Duodenal mucosa (tissue), 2 donors: ENCODE results near the gene WDR20.

Source experiments
- H3K27ac ChIP-seq: one replicate; pipeline ENCODE4 v1.7.0; 2013; ENCODE audit warnings: low read depth, low read length
- H3K27me3 ChIP-seq, 2 donors: one replicate each; pipeline ENCODE4 v1.7.0; 2013; ENCODE audit warnings: low read length in 2 of 2, control low read depth in 1 of 2; ENCODE audit not compliant: insufficient read depth in 2 of 2, control insufficient read depth in 1 of 2
- H3K36me3 ChIP-seq, 2 donors: one replicate each; pipeline ENCODE4 v1.7.0; 2013; ENCODE audit warnings: low read length in 2 of 2, control low read depth in 1 of 2; ENCODE audit not compliant: insufficient read depth in 2 of 2, control insufficient read depth in 1 of 2
- H3K4me1 ChIP-seq, 2 donors: one replicate each; pipeline ENCODE4 v1.7.0; 2013; ENCODE audit warnings: low read length in 2 of 2, control low read depth in 1 of 2; ENCODE audit not compliant: insufficient read depth in 2 of 2, control insufficient read depth in 1 of 2
- H3K4me3 ChIP-seq, 2 donors: one replicate each; pipeline ENCODE4 v1.7.0; 2013; ENCODE audit warnings: low read length in 2 of 2, low read depth in 1 of 2
- H3K9ac ChIP-seq, 2 donors: one replicate each; pipeline ENCODE4 v1.7.0; 2013; ENCODE audit warnings: low read length in 2 of 2, low read depth in 1 of 2
- H3K9me3 ChIP-seq, 2 donors: one replicate each; pipeline ENCODE4 v1.7.0; 2013; ENCODE audit warnings: low read length in 2 of 2, control low read depth in 1 of 2; ENCODE audit not compliant: control insufficient read depth in 1 of 2

The WDR20 gene

DNA sequence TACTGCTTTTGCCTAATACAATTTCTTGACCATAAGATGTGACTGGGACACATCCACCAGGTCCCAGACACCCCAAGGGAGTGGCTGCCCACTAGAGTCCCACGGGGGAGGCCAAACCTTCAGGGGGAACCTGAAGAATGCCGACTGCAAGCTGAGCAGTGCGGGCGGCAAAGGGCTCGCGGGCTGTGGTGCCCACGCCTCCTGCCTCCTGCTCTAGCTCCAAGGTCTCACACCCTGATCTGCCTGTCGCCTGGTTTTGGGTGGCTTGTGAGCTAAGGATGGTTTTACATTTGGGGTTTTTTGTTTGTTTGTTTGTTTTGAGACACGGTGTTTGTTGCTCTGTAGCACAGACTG, 90.0 kb downstream of the WDR20 start:
- Histone ChIP-seq H3K9ac (no peak overlapping the region), H3K4me3 (no peak overlapping the region), H3K27ac (no peak overlapping the region), H3K27me3 (no peaks in the 10 kb centered on the region), H3K36me3 (peaks cover 0 to 3% of the 10 kb centered on the region in 2 donors), H3K9me3 (no peaks in the 10 kb centered on the region), H3K4me1 (peaks cover under 1 to 5% of the 10 kb centered on the region in 2 donors)

DNA sequence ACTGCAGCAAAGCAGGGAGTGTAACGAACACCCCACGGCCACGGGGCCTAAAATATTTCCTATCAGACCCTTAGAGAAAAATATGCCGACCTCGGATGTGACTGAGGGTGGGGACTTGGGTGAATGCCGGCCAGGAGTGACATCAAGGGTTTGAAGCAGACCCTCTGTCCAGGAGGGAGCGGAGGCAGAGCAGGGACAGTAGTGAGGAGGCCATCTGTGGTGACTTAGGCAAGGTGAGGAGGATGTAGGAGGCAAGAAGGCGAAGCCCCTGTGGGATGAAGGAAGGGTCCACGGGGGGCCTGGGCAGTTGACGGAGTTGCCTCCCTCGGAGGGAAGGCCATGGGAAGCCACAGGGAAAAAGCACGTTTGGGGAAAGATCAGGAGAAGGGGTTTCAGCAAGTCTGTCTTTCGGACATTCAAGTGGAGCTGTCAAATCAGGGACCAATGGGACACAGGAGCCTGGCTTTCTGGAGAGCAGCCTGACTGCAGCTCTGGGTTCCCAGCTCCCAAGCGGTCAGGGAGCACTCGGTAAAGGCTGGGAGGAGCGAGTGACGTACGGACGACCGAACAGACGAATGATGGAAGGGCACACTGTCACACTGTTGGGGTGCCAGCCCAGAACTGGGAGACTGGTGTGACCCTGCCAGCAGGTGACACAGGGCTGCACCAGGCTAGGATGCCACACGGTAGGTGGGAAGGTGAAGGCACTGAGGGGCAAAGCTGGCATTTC, 90.9 kb downstream of the WDR20 start:
- Histone ChIP-seq H3K36me3 (peaks cover 0 to 3% of the 10 kb centered on the region in 2 donors), H3K27me3 (no peaks in the 10 kb centered on the region), H3K4me1 (peaks cover 4 to 5% of the 10 kb centered on the region in 2 donors), H3K9me3 (no peaks in the 10 kb centered on the region), H3K9ac (no peak overlapping the region), H3K27ac (no peak overlapping the region), H3K4me3 (no peak overlapping the region)

DNA sequence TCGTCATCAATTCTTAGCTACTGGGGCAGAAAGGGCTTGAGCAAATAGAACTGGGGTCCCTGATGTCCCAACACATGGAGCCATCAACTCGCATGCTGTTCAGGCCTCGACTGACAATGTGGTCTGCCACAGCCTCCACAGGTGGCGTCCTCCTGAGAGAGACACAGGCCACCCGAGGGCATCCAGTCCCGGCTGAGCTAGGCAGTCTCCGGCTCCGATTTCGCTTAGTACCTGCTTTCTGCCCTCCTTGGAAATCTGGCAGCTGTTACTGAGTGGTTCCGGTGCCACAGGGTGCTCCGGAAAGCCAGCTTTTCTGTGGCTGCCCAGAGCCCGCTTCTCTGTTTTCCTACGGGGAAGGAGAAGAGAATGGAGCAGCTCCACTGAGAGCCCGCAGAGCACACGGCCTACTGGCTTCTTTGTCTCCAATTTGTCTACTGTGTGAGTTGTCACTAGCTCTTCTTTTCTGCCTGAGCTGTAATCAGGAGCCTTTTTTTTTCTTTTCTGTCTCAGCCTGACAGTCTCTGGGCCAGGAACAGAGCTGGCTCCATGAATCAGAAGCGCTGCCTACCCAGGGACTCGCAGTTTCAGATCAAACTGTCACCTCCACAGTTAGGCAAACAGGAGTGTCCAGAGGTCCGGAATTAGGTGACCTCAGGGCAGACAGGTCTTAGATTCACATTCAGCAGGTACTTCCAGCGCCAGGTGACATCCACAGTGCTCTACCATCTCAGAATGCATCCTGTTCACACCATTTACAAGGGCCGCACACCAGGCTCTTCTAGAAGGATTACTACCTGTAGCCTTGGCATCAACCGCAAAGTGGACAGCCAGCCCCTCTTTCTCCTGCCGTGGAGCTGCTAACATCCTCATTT, 92.0 kb downstream of the WDR20 start:
- peaks cover 3 to 4% of the 10 kb centered on the region in 2 donors for H3K4me1 ChIP-seq

DNA sequence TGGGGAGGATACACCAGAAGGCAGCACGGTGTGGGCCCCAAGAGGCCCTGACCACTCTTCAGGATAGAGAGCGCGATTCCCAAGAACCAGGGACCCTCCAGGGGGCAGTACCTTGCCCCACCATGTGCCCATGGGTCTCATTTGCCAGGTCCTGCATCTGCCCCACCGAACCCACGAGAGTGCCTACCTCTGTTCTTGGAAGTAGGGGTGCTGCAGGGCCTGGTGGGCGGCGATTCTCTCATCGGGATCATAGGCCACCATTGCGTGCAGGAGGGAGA, 92.6 kb downstream of the WDR20 start:
- peaks cover 0 to 3% of the 10 kb centered on the region in 2 donors for H3K36me3 ChIP-seq
- H3K9ac ChIP-seq = no peak overlapping the region
- H3K4me1 ChIP-seq = peaks cover 0 to 4% of the 10 kb centered on the region in 2 donors
- no peaks in the 10 kb centered on the region for H3K9me3 ChIP-seq
- H3K4me3 ChIP-seq = no peak overlapping the region
- H3K27me3 ChIP-seq = no peaks in the 10 kb centered on the region
- H3K27ac ChIP-seq = no peak overlapping the region

More for the DNA sequence above, 92.0 kb downstream of the WDR20 start:
- H3K9ac ChIP-seq = no peak overlapping the region
- peaks cover 0 to 3% of the 10 kb centered on the region in 2 donors for H3K36me3 ChIP-seq
- no peaks in the 10 kb centered on the region for H3K9me3 ChIP-seq
- no peaks in the 10 kb centered on the region for H3K27me3 ChIP-seq
- no peak overlapping the region for H3K4me3 ChIP-seq
- H3K27ac ChIP-seq = no peak overlapping the region

DNA sequence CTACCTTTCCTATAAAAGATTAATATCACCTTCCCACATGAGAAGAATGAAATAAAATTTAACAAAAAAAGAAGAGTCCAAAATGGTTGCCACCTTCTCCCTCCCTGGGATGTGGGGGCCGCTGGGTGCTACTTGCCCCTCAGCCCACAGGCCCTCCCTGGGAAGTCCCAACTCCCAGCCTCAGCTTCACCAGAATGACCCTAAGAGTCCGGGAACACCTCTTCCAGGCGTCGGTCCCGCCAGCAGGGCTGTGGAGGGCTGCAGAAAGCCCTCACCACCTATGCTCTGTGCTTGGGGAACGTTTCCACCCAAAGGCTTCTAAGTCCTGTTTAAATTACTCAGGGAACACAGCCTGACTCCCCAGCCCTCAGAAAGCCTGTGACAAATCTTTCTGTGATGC, 93.4 kb downstream of the WDR20 start:
- Histone ChIP-seq H3K36me3 (peaks cover 0 to 3% of the 10 kb centered on the region in 2 donors), H3K4me1 (peaks cover 0 to 4% of the 10 kb centered on the region in 2 donors), H3K27ac (no peak overlapping the region), H3K9ac (no peak overlapping the region), H3K4me3 (no peak overlapping the region), H3K27me3 (no peaks in the 10 kb centered on the region), H3K9me3 (no peaks in the 10 kb centered on the region)

DNA sequence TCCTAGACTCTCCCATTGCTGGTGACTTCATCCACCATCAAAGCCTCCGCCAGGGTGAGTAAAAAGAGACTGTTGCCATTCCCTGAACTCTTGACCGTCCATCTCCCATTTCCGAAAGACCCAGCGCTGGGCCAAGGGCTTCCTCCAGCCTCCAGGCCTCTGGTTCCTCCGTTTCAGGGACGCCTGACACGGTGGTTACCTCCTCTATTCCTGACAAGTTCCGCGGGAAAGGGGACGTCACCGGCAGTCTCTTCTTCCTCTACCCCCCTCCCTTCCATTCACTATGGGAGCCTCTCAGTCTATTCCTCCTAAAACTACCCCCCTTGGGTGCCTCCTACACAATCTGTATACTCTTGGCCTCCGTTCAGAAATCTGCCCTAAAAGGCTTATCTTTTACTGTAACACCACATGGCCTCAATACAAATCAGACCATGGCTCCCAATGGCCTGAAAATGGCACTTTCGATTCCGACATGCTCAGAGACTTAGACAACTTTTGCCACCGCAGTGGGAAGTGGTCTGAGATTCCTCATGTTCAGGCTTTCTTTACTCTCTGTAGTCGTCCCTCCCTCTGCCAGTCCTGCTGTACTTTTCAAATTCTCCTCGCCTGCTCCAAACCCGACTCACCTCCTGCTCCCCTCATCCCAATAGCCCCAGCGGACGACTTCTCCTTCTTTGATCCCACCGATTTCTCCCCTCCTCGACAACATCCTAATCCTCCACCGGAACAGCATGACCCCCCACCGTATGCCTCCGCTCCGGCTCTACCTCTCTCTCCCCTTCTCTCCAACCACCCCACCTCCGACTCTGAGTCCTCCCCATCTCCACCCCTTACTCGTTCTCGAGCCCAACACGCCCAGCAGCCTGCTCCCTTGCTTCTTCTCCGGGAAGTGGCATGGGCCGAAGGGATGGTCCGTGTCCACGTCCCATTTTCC, 94.9 kb downstream of the WDR20 start:
- Histone ChIP-seq H3K4me3 (peak overlapping the region in 1 of 2 donors; percentile 52), H3K36me3 (peaks cover 0 to 3% of the 10 kb centered on the region in 2 donors), H3K4me1 (peaks cover 0 to 4% of the 10 kb centered on the region in 2 donors), H3K9me3 (no peaks in the 10 kb centered on the region), H3K27ac (no peak overlapping the region), H3K27me3 (no peaks in the 10 kb centered on the region), H3K9ac (no peak overlapping the region)

DNA sequence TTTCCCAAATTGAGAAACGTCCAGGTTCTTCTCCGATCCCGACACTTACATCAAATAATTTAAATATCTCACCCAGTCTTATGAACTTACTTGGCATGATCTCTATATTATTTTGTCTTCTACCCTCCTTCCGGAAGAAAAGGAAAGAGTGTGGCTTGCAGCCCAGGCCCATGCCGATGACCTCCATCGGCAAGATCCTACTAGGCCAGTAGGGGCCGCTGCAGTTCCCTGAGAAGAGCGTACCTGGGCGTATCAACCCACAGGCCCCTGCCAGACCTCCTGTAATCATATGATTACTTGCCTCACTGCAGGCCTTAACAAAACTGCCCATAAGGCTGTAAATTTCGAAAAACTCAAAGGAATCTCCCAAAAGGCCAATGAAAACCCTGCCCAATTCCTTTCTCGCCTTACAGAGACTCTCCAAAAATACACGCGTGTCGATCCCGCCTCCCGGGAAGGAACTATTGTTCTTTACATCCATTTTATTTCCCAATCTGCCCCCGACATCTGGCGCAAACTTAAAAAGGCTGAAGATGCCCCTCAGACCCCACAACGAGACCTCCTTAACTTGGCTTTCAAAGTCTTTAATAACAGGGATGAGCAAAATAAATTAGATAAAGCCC, 95.7 kb downstream of the WDR20 start:
- Histone ChIP-seq H3K9ac (no peak overlapping the region), H3K27me3 (no peaks in the 10 kb centered on the region), H3K4me1 (peaks cover 0 to 4% of the 10 kb centered on the region in 2 donors), H3K9me3 (no peaks in the 10 kb centered on the region), H3K27ac (no peak overlapping the region), H3K36me3 (peaks cover 0 to 3% of the 10 kb centered on the region in 2 donors), H3K4me3 (peak overlapping the region in 1 of 2 donors; percentile 52)

DNA sequence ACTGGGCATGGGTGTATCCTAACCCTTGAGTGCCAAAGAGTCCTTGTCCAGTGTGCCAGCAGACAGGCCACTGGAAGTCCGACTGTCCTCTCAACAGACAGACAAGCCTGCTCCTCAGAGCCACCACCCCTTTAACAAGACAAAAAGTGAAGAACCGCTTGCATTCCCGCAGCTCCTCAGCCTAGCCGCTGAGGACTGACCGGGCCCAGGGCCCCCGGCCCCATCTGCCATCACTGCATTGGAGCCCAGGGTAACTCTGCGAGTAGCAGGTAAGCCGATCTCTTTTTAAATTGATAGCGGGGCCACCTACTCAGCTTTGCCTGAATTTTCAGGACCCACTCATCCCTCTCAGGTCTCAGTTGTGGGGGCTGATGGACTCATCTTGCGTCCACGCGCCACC, 96.3 kb downstream of the WDR20 start:
- Histone ChIP-seq H3K9ac (no peak overlapping the region), H3K27me3 (no peaks in the 10 kb centered on the region)

DNA sequence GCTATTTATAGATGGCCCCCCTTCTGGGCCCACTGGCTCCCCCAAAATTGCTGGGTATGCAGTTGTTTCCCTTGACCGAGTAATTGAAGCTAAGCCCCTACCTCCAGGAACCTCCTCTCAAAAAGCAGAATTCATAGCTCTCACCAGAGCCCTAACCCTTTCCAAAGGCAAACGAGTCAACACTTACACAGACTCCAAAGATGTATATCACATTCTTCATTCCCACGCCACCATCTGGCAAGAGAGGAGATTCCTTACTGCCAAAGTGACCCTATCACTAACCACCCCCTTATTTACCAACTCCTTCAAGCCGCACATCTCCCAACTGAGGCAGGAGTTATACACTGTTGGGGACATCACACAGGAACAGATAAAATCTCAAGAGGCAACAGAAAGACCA, 98.4 kb downstream of the WDR20 start:
- Histone ChIP-seq H3K4me1 (peaks cover 0 to 4% of the 10 kb centered on the region in 2 donors), H3K27ac (no peak overlapping the region)

More for the DNA sequence above, 96.3 kb downstream of the WDR20 start:
- Histone ChIP-seq H3K4me3 (no peak overlapping the region), H3K27ac (no peak overlapping the region), H3K4me1 (peaks cover 0 to 4% of the 10 kb centered on the region in 2 donors), H3K36me3 (peaks cover 0 to 3% of the 10 kb centered on the region in 2 donors), H3K9me3 (no peaks in the 10 kb centered on the region)

More for the DNA sequence above, 98.4 kb downstream of the WDR20 start:
- H3K4me3 ChIP-seq = no peak overlapping the region
- H3K9me3 ChIP-seq = no peaks in the 10 kb centered on the region
- H3K36me3 ChIP-seq = no peaks in the 10 kb centered on the region
- H3K9ac ChIP-seq = no peak overlapping the region
- no peaks in the 10 kb centered on the region for H3K27me3 ChIP-seq
